Loucy (cell line): ENCODE results near the gene SDK1.
A peak's percentile ranks its signal among the peaks of the same experiment; 100 is the strongest.

ENCODE experiments used
- H2AFZ ChIP-seq: fragments of 200-600 bp; sonication (generic); 2 replicates; pipeline ENCODE4 v1.6.0; 2016; ENCODE audit warnings: antibody characterized with exemption, mild to moderate bottlenecking, low read length, moderate library complexity
- H3F3A ChIP-seq: fragments of 200-600 bp; 2 replicates; pipeline ENCODE4 v1.6.0; 2016; ENCODE audit warnings: antibody characterized with exemption, low read depth, mild to moderate bottlenecking
- H3K27me3 ChIP-seq: fragments of 200-600 bp; sonication (generic); 2 replicates; pipeline ENCODE4 v1.6.1; 2014; ENCODE audit warnings: low read length, mild to moderate bottlenecking; ENCODE audit not compliant: insufficient read depth, poor library complexity, severe bottlenecking
- H3K36me3 ChIP-seq: fragments of 200-600 bp; sonication (generic); 2 replicates; pipeline ENCODE4 v1.6.1; 2016; ENCODE audit warnings: low read length; ENCODE audit not compliant: insufficient read depth
- H3K4me1 ChIP-seq: fragments of 200-600 bp; sonication (generic); 2 replicates; pipeline ENCODE4 v1.5.1; 2014; ENCODE audit warnings: low read length, mild to moderate bottlenecking; ENCODE audit not compliant: insufficient read depth, poor library complexity, severe bottlenecking
- H3K4me2 ChIP-seq: fragments of 200-600 bp; sonication (generic); 2 replicates; pipeline ENCODE4 v1.6.0; 2014; ENCODE audit warnings: antibody characterized with exemption, low read length, low read depth, mild to moderate bottlenecking; ENCODE audit not compliant: poor library complexity, severe bottlenecking
- H3K4me3 ChIP-seq: fragments of 200-600 bp; sonication (generic); 2 replicates; pipeline ENCODE4 v1.5.1; 2014; ENCODE audit warnings: low read length, mild to moderate bottlenecking, mixed read lengths; ENCODE audit not compliant: poor library complexity, severe bottlenecking
- H3K79me2 ChIP-seq: fragments of 200-600 bp; sonication (generic); 2 replicates; pipeline ENCODE4 v1.6.1; 2014; ENCODE audit warnings: low read length; ENCODE audit not compliant: insufficient read depth
- H3K9ac ChIP-seq: fragments of 200-600 bp; sonication (generic); 2 replicates; pipeline ENCODE4 v1.6.0; 2014; ENCODE audit warnings: mild to moderate bottlenecking, low read depth, low read length, moderate library complexity; ENCODE audit not compliant: poor library complexity, severe bottlenecking
- H3K9me2 ChIP-seq: fragments of 200-600 bp; sonication (generic); replicated peaks from 2 replicates; pipeline ENCODE4 v1.6.1; 2016; ENCODE audit warnings: low read depth, low read length, mixed read lengths
- H3K9me3 ChIP-seq: fragments of 200-600 bp; sonication (generic); 2 replicates; pipeline ENCODE4 v1.6.1; 2014; ENCODE audit warnings: mild to moderate bottlenecking, antibody characterized with exemption, low read length, low read depth; ENCODE audit not compliant: insufficient read depth
- H4K20me1 ChIP-seq: fragments of 200-600 bp; sonication (generic); 2 replicates; pipeline ENCODE4 v1.6.0; 2014; ENCODE audit warnings: antibody characterized with exemption, low read length, mild to moderate bottlenecking; ENCODE audit not compliant: insufficient read depth, poor library complexity, severe bottlenecking
- CTCF ChIP-seq: fragments of 200-600 bp; sonication (generic); conservative IDR thresholded peaks from 2 replicates; pipeline ENCODE4 v1.5.1; 2014; ENCODE audit warnings: mild to moderate bottlenecking, antibody characterized with exemption, low read length
- EZH2phosphoT487 ChIP-seq: fragments of 200-600 bp; IDR thresholded peaks from 2 replicates; pipeline ENCODE4 v1.6.1; 2018; ENCODE audit warnings: antibody characterized with exemption, mild to moderate bottlenecking, moderate library complexity, borderline replicate concordance

Gene SDK1

GRCh38 chr7:3370068-3370830 is 69.2 kb downstream of the SDK1 start:
- H3K79me2 ChIP-seq = no peaks in the 10 kb centered on the region
- H2AFZ ChIP-seq = 0 out of 2 replicates have a peak overlapping the region, but pooled peaks have one; percentile 24
- no peak overlapping the region for H3K4me2 ChIP-seq
- peaks cover 10% of the 10 kb centered on the region for H3K4me1 ChIP-seq
- no peaks in the 10 kb centered on the region for H3F3A ChIP-seq
- H3K9me3 ChIP-seq = no peaks in the 10 kb centered on the region
- no peaks in the 10 kb centered on the region for H3K27me3 ChIP-seq
- H4K20me1 ChIP-seq = no peaks in the 10 kb centered on the region
- no peaks in the 10 kb centered on the region for H3K9me2 ChIP-seq
- H3K36me3 ChIP-seq = no peaks in the 10 kb centered on the region
- no peak overlapping the region for H3K4me3 ChIP-seq
- no peak overlapping the region for H3K9ac ChIP-seq
- TF ChIP-seq CTCF = no peak
- no peak for TF ChIP-seq EZH2phosphoT487

- Histone ChIP-seq H3K4me2 (no peak overlapping the region), H3K27me3 (no peaks in the 10 kb centered on the region), H3K4me1 (peaks cover 10% of the 10 kb centered on the region), H4K20me1 (no peaks in the 10 kb centered on the region), H3K9me3 (no peaks in the 10 kb centered on the region), H3K9ac (no peak overlapping the region), H3K9me2 (no peaks in the 10 kb centered on the region), H2AFZ (no peak overlapping the region), H3F3A (no peaks in the 10 kb centered on the region), H3K79me2 (no peaks in the 10 kb centered on the region), H3K36me3 (no peaks in the 10 kb centered on the region), H3K4me3 (no peak overlapping the region)
- no peak for TF ChIP-seq CTCF
- TF ChIP-seq EZH2phosphoT487 = no peak
Observed at GRCh38 chr7:3370921-3371320, 69.9 kb downstream of the SDK1 start.

GRCh38 chr7:3371601-3372000 is 70.5 kb downstream of the SDK1 start:
- Histone ChIP-seq H3K9ac (no peak overlapping the region), H2AFZ (no peak overlapping the region), H3K4me1 (peaks cover 10% of the 10 kb centered on the region), H3K9me2 (no peaks in the 10 kb centered on the region), H3K4me2 (peak overlapping the region; percentile 29), H3K79me2 (no peaks in the 10 kb centered on the region), H3K9me3 (no peaks in the 10 kb centered on the region), H3K4me3 (no peak overlapping the region), H3K27me3 (no peaks in the 10 kb centered on the region), H3F3A (no peaks in the 10 kb centered on the region), H4K20me1 (no peaks in the 10 kb centered on the region), H3K36me3 (no peaks in the 10 kb centered on the region)
- TF ChIP-seq CTCF (no peak), EZH2phosphoT487 (no peak)
